Lower lobe of right lung (tissue), 2 donors: ENCODE results near the gene CDAN1. TPM values are rescaled to one million over a fixed set of nuclear protein-coding genes. Genes with fewer than 3 reads are reported as not detected.

Source experiments
- ATAC-seq, 2 donors: fragments of 200-7000 bp; cut with Tn5 transposase; one replicate each; pipeline ENCODE4 v1.9.1; 2020 to 2022; ENCODE audit warnings: mild to moderate bottlenecking in 2 of 2, moderate library complexity in 2 of 2
- DNase-seq: peaks from one replicate; pipeline ENCODE4 v3.0.0-alpha.2; 2020
- H3K27ac ChIP-seq: fragments of 200-600 bp; one replicate; pipeline ENCODE4 v1.8.0; 2022
- H3K27me3 ChIP-seq: fragments of 200-600 bp; one replicate; pipeline ENCODE4 v1.8.0; 2022; ENCODE audit warnings: low read depth
- H3K36me3 ChIP-seq: fragments of 200-600 bp; one replicate; pipeline ENCODE4 v1.8.0; 2022; ENCODE audit warnings: mild to moderate bottlenecking
- H3K4me1 ChIP-seq: fragments of 200-600 bp; one replicate; pipeline ENCODE4 v1.8.0; 2022
- H3K4me3 ChIP-seq: fragments of 200-600 bp; one replicate; pipeline ENCODE4 v1.8.0; 2022; ENCODE audit warnings: mild to moderate bottlenecking
- H3K9me3 ChIP-seq: fragments of 200-600 bp; one replicate; pipeline ENCODE4 v1.8.0; 2022
- intact Hi-C: fragments of 100-400 bp; cut with DNase I; formaldehyde crosslinking; loops from one replicate; pipeline ENCODE4 v1.11.0; 2022
- total RNA-seq: library from RNA; stranded (reverse); fragmentation: NEBNext Ultra II Directional; extraction: Animal tissue kit (Norgen Biotek cat#: 25700); gene quantifications from one replicate; pipeline ENCODE4 v1.2.1, GENCODE V29; 2021
- TF ChIP-seq, protein P1 (sequence below): fragments of 200-600 bp; IDR thresholded peaks from one replicate; pipeline ENCODE4 v1.8.0; 2022; ENCODE audit warnings: antibody characterized with exemption, mild to moderate bottlenecking
- donor health status: DM: no; HTN: yes; CAD: no; lungs with severe emphysema.

Gene CDAN1
- total RNA-seq, 1 donor from 2014 or later, result 11.3 TPM

DNA sequence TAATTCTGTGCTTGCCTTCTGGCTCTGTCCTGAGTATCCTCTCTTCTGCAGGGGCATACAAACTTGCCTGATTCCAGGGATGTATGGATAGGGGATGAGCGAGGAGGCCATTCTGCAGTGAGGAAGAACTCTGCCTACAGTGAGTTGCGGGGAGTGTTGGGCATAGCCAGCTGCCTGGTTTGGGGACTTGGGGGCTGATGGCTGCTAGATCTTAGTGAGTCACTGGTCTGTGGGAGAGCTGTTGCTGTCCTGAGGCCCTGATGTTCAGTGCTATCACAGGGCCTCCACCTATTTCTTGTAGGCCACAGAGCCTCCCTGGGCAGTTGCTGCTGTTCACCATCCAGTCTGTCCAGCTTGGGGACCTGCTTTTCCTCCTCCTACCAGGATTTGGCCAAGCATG, 20.3 kb downstream of the CDAN1 start:
- no peak for ATAC-seq
- H3K36me3 ChIP-seq, result peaks cover 37% of the 10 kb centered on the region

DNA sequence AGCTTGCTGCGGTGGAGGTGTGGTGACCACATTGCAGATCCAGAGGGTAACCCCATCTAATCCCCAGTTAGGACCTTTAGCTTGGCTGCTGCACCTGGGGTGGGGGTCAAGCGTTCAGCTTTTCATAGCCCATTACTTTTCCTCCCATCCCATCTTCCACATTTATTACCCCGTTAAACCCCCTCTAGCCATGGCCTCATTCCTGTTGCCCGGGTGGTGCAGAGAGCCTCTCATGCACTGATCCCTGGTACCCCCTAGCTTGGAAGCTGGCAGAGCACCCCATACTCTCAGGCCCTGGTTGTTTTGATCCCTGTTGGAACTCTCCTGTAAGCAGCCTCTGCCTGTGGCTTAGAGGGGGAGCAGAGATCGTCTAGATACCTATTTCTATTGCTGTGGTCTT, 20.8 kb downstream of the CDAN1 start:
- no peak for DNase-seq

More for the DNA sequence above, 20.3 kb downstream of the CDAN1 start:
- no peak overlapping the region for H3K27ac ChIP-seq
- H3K27me3 ChIP-seq, result no peaks in the 10 kb centered on the region
- H3K4me1 ChIP-seq, result no peaks in the 10 kb centered on the region
- no peaks in the 10 kb centered on the region for H3K9me3 ChIP-seq
- DNase-seq, result no peak
- TF ChIP-seq, protein P1, sequence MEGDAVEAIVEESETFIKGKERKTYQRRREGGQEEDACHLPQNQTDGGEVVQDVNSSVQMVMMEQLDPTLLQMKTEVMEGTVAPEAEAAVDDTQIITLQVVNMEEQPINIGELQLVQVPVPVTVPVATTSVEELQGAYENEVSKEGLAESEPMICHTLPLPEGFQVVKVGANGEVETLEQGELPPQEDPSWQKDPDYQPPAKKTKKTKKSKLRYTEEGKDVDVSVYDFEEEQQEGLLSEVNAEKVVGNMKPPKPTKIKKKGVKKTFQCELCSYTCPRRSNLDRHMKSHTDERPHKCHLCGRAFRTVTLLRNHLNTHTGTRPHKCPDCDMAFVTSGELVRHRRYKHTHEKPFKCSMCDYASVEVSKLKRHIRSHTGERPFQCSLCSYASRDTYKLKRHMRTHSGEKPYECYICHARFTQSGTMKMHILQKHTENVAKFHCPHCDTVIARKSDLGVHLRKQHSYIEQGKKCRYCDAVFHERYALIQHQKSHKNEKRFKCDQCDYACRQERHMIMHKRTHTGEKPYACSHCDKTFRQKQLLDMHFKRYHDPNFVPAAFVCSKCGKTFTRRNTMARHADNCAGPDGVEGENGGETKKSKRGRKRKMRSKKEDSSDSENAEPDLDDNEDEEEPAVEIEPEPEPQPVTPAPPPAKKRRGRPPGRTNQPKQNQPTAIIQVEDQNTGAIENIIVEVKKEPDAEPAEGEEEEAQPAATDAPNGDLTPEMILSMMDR, result no peak
- H3K4me3 ChIP-seq, result no peak overlapping the region
- intact Hi-C loops, result no loop called here

DNA sequence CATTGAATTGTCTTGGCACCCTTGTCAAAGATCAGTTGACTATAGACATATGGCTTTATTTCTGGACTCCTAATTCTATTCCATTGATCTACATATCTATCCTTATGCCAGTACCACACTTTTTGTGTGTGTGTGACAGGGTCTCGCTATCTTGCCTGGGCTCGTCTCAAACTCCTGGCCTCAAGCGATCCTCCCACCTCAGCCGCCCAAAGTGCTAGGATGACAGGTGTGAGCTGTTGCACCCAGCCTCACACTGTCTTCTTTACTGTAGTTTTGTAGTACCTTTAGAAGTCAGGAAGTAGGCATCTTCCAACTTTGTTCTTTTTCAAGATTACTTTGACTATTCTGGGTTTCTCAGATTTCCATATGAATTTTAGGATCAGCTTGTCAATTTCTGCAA, 24.3 kb downstream of the CDAN1 start:
- Histone ChIP-seq H3K4me1 (peaks cover 2% of the 10 kb centered on the region), H3K27me3 (no peaks in the 10 kb centered on the region), H3K4me3 (no peak overlapping the region), H3K36me3 (no peaks in the 10 kb centered on the region), H3K9me3 (no peaks in the 10 kb centered on the region), H3K27ac (no peak overlapping the region)
- intact Hi-C loops, result no loop called here
- TF ChIP-seq, protein P1, result no peak
- no peak for ATAC-seq
- DNase-seq, result no peak

More for the DNA sequence above, 20.8 kb downstream of the CDAN1 start:
- Histone ChIP-seq H3K4me3 (no peak overlapping the region), H3K9me3 (no peaks in the 10 kb centered on the region), H3K27me3 (no peaks in the 10 kb centered on the region), H3K36me3 (peaks cover 35% of the 10 kb centered on the region), H3K4me1 (no peaks in the 10 kb centered on the region), H3K27ac (no peak overlapping the region)
- TF ChIP-seq, protein P1, result no peak
- intact Hi-C loops, result no loop called here
- ATAC-seq, result no peak

DNA sequence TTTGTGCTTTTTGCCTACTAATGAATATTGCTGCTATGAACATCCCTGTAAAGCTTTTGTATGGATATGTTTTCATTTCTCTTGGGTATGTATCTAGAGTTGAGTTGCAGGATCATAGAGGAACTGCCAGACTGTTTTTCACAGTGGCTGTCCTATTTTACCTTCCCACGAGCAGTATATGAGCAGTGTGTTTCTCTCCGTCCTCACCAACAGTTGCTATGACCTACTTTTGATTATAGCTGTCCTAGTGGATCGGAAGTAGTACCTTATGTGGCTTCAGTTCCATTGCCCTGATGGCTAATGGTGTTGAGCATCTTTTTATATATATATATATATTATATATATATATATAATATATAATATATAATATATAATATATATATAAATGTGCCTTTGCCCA, 25.2 kb downstream of the CDAN1 start:
- H3K4me1 ChIP-seq, result peaks cover 10% of the 10 kb centered on the region
- no peak overlapping the region for H3K4me3 ChIP-seq
- H3K9me3 ChIP-seq, result no peaks in the 10 kb centered on the region
- no peak for DNase-seq
- intact Hi-C loops, result no loop called here
- H3K27me3 ChIP-seq, result no peaks in the 10 kb centered on the region
- no peaks in the 10 kb centered on the region for H3K36me3 ChIP-seq
- no peak for ATAC-seq
- no peak overlapping the region for H3K27ac ChIP-seq
- TF ChIP-seq, protein P1, result no peak

DNA sequence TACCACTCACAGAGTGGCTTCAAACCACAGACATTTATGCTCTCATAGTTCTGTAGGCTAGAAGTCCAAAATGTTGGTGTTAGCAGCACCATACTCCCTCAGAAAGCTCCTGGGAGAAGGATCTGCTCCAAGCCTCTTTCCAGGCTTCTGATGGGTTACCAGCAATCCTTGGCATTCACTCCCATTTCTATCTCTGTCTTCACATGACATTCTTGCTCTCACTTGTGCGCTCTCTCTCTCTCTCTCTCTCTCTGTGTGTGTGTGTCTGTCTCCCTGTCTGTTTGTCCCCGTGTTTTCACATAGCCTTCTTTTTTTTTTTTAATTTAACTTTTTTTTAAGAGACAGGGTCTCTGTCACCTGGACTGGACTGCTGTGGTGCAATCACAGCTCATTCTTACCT, 26.3 kb downstream of the CDAN1 start:
- no peak overlapping the region for H3K27ac ChIP-seq
- peaks cover 10% of the 10 kb centered on the region for H3K4me1 ChIP-seq
- no peaks in the 10 kb centered on the region for H3K27me3 ChIP-seq
- no peaks in the 10 kb centered on the region for H3K36me3 ChIP-seq
- TF ChIP-seq, protein P1, result no peak
- no peak for ATAC-seq
- H3K4me3 ChIP-seq, result no peak overlapping the region
- no peaks in the 10 kb centered on the region for H3K9me3 ChIP-seq
- no peak for DNase-seq
- intact Hi-C loops, result no loop called here
